Subcutaneous abdominal adipose tissue (tissue), 5 donors: Measurements from ENCODE around the gene SAMD4A.

Experiments
- H3K27ac ChIP-seq: one replicate; pipeline ENCODE4 v1.7.0; 2013; ENCODE audit warnings: low read depth, mild to moderate bottlenecking, inconsistent platforms, low read length, moderate library complexity
- H3K27me3 ChIP-seq, 5 donors: one replicate each; pipeline ENCODE4 v1.7.0; 2013; ENCODE audit warnings: low read length in 5 of 5, inconsistent platforms in 1 of 5; ENCODE audit not compliant: control insufficient read depth in 5 of 5, insufficient read depth in 4 of 5
- H3K36me3 ChIP-seq, 5 donors: one replicate each; pipeline ENCODE4 v1.7.0; 2013; ENCODE audit warnings: low read length in 5 of 5; ENCODE audit not compliant: control insufficient read depth in 5 of 5, insufficient read depth in 5 of 5
- H3K4me1 ChIP-seq, 5 donors: one replicate each; pipeline ENCODE4 v1.7.0; 2013; ENCODE audit warnings: low read length in 5 of 5, mild to moderate bottlenecking in 3 of 5, moderate library complexity in 1 of 5; ENCODE audit not compliant: control insufficient read depth in 5 of 5, insufficient read depth in 5 of 5
- H3K4me3 ChIP-seq, 5 donors: one replicate each; pipeline ENCODE4 v1.7.0; 2013; ENCODE audit warnings: low read length in 5 of 5, low read depth in 1 of 5
- H3K9ac ChIP-seq, 5 donors: one replicate each; pipeline ENCODE4 v1.7.0; 2013; ENCODE audit warnings: low read length in 5 of 5, mild to moderate bottlenecking in 4 of 5, moderate library complexity in 3 of 5
- H3K9me3 ChIP-seq, 5 donors: one replicate each; pipeline ENCODE4 v1.7.0; 2013; ENCODE audit warnings: low read length in 5 of 5; ENCODE audit not compliant: control insufficient read depth in 5 of 5
- donor health status: healthy.
- donor health status: healthy.
- donor health status: healthy.
- donor health status: healthy.
- donor health status: healthy.

The SAMD4A gene

DNA sequence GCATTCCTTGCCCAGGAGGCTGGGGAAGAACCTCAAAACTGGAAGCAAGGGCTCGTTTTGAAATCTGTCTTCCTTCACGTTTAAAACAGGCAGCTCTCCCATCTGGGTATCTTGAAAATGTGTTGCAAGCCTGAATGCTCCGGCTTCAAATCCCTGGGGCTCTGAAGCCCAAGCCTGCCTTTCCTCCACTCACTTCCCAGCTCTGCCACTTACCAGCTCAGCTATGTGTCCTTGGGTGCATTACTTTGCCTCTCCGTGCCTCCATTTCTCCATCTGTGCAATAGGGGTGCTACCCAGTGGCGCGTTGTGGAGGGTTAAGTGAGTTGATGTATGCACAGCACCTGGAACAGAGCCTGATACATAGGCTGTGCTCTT is 238.1 kb downstream of the SAMD4A start:
- Histone ChIP-seq H3K27me3 (no peaks in the 10 kb centered on the region), H3K9ac (no peak overlapping the region), H3K4me3 (peak overlapping the region in 2 of 5 donors; percentile 34 to 68), H3K4me1 (peaks cover 4 to 20% (median 14%) of the 10 kb centered on the region in 5 donors), H3K27ac (no peak overlapping the region), H3K36me3 (no peaks in the 10 kb centered on the region), H3K9me3 (no peaks in the 10 kb centered on the region)

DNA sequence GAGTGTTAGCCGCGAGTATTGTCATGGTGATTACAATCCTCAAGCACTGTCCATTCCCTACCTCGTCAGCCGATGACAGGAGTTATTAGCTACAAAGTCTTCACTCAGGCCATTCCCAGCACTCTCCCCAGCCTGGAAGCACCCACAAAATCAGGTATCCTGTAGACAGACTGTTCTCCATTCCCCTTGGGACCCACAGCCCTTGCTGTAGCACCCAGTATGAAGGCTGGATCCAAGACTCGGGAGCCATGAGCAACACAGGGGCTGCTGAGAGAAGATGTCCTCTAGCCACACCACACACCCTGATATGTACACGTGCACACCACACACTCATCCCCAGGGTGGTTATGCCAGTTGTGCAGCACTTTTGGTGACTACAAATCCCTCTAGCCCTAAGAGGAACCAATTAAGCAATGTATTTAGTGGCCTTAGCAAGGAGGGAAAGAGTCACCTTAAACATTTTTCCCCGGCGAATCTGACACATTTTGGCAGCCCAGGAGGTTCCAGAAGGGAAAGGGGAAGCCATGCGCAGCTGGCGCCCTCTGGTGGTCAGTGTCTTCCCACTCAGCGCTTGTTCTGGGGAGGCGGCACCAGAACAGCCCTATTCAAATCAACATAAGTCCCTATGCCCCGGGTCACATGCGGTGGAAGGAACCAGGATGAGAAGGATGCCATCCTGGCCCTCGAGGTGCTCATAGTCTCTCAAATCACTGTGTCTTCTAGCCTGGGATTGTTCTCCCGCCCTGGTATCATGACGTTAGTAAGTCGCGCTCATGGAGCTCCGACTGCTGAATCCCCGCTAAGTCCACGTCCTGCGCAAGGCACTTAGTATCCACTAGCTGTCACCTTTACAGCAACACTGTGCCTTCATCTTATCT is 238.8 kb downstream of the SAMD4A start:
- H3K27ac ChIP-seq, result no peak overlapping the region
- H3K9ac ChIP-seq, result peak overlapping the region in 1 of 5 donors; percentile 27
- H3K9me3 ChIP-seq, result no peaks in the 10 kb centered on the region
- peaks cover 4 to 20% (median 14%) of the 10 kb centered on the region in 5 donors for H3K4me1 ChIP-seq
- H3K36me3 ChIP-seq, result no peaks in the 10 kb centered on the region
- H3K4me3 ChIP-seq, result peak overlapping the region in 4 of 5 donors; percentile 25 to 68 (median 40)
- H3K27me3 ChIP-seq, result no peaks in the 10 kb centered on the region

DNA sequence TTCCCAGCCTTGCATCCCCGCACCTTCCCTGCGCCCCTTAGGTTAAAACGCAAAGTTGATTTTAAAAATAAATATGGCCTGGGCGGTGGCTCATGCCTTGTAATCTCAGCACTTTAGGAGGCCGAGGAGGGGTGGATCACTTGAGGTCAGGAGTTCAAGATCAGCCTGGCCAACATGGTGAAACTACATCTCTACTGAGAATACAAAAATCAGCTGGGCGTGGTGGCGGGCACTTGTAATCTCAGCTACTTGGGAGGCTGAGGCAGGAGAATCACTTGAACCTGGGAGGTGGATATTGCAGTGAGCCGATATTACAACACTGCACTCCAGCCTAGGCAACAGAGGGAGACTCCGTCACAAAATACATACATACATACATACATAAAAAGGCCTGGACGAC is 239.7 kb downstream of the SAMD4A start:
- H3K4me3 ChIP-seq, result no peak overlapping the region
- H3K9me3 ChIP-seq, result no peaks in the 10 kb centered on the region
- H3K27ac ChIP-seq, result no peak overlapping the region
- no peaks in the 10 kb centered on the region for H3K36me3 ChIP-seq
- H3K9ac ChIP-seq, result no peak overlapping the region
- H3K4me1 ChIP-seq, result peaks cover 4 to 20% (median 14%) of the 10 kb centered on the region in 5 donors
- H3K27me3 ChIP-seq, result no peaks in the 10 kb centered on the region

DNA sequence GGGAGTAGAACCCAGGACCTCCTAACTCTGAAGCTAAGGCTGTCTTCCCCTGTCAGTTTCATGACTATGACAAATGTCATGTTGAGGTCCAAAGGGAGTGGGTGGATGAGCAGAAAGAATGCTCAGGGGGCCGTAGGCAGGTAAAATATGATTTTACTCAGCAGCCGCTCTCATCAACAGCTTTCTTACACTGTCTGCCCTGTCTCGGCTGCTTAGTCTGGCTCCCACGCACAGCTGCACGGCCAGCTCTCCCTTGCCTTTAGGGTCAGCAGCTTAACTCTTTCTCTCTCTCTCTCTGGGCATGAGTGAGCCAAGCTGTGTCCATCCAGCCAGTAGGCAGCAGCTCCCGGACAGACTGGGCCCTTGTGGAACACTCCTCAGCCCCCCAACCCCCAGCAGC is 240.5 kb downstream of the SAMD4A start:
- Histone ChIP-seq H3K27me3 (no peaks in the 10 kb centered on the region), H3K36me3 (no peaks in the 10 kb centered on the region), H3K4me1 (peaks cover 4 to 20% (median 14%) of the 10 kb centered on the region in 5 donors), H3K9ac (no peak overlapping the region), H3K4me3 (no peak overlapping the region), H3K27ac (no peak overlapping the region), H3K9me3 (no peaks in the 10 kb centered on the region)

DNA sequence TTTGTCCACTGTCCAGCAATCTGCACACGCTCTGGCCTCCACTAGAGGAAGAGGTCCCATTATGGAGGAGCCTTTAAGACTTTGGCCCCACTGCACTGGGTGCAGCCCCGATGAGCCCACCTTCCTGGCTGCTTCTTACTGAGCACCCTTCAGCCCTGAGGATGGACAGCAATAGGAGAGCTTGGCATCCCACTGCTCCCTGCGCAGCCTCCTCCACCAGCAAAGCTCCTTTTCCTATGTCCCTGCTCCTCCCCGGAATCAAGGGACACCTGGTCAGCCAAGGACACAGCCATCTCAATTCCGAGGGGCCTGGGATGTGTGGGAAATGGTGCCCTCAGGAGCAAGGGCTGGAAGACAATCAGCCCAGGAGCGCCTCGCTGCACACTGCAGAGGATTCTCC is 241.0 kb downstream of the SAMD4A start:
- Histone ChIP-seq H3K9me3 (no peaks in the 10 kb centered on the region), H3K4me3 (no peak overlapping the region), H3K9ac (no peak overlapping the region), H3K27me3 (peaks cover 0 to under 1% (median 0%) of the 10 kb centered on the region in 5 donors), H3K36me3 (no peaks in the 10 kb centered on the region), H3K4me1 (peaks cover 4 to 20% (median 14%) of the 10 kb centered on the region in 5 donors), H3K27ac (no peak overlapping the region)

DNA sequence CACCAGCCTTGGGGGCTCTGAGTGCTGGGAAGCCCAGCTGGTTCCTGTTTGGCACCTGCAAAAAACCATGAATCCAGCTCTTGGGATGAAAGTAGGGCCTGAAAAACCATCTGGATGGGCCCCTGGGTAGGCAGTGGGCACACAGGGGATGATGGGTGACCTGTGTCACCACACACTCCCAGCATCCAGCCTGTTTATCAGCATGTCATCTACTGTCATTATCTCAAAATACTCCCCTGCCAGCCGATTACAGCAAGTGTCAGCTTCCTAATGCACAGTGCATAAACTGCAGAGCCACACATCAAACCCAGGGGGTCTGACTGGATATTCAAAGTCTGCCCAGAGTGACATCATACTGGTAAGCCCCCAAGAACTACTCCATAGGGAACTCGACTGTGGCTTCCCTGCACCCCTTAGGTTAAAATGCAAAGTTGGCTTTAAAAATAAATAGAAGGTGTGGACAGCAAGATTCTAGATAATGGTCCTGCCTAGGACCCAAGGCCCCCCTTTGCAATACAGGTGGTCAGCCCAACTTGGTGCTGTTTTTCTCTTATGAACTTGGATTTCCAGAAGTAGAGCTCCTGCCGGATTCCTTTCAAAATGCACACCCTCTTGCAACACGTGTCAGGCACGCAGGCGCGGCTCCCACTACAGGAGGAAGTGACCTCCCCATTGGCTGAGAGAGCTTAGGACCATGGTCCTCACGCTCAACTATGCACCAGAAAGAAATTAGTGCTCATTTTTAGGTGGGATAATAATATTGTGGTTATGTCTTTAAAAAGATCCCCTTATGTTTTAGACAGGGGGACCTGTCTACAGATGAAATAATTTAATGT is 241.6 kb downstream of the SAMD4A start:
- H3K27ac ChIP-seq, result no peak overlapping the region
- H3K9ac ChIP-seq, result no peak overlapping the region
- no peak overlapping the region for H3K4me3 ChIP-seq
- no peaks in the 10 kb centered on the region for H3K9me3 ChIP-seq
- no peaks in the 10 kb centered on the region for H3K36me3 ChIP-seq
- H3K4me1 ChIP-seq, result peaks cover 4 to 20% (median 14%) of the 10 kb centered on the region in 5 donors
- peaks cover 0 to 2% (median 0%) of the 10 kb centered on the region in 5 donors for H3K27me3 ChIP-seq

DNA sequence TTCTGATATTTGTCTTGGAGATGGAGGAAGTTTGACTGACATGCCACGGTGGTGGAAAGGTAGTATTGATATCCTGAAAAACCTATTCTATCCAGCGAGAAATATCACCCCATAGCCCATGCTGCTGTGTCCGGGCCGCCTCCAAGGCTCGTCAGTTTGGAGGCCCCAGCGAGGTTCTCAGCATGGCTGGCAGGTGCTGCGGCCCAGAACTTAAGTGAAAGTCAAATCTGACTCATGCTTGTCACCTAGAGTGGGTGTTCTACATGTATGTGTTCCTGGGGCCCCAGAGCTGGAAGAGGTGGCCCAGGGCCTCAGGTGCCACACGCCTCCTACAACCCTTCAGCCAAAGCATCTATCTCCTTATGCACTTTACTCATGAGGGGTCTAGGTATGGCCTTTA is 242.8 kb downstream of the SAMD4A start:
- H3K4me1 ChIP-seq, result peaks cover 4 to 16% (median 13%) of the 10 kb centered on the region in 5 donors
- peaks cover 0 to 2% (median 0%) of the 10 kb centered on the region in 5 donors for H3K27me3 ChIP-seq
- no peak overlapping the region for H3K27ac ChIP-seq
- no peak overlapping the region for H3K4me3 ChIP-seq
- H3K9ac ChIP-seq, result no peak overlapping the region
- H3K9me3 ChIP-seq, result no peaks in the 10 kb centered on the region
- H3K36me3 ChIP-seq, result no peaks in the 10 kb centered on the region

DNA sequence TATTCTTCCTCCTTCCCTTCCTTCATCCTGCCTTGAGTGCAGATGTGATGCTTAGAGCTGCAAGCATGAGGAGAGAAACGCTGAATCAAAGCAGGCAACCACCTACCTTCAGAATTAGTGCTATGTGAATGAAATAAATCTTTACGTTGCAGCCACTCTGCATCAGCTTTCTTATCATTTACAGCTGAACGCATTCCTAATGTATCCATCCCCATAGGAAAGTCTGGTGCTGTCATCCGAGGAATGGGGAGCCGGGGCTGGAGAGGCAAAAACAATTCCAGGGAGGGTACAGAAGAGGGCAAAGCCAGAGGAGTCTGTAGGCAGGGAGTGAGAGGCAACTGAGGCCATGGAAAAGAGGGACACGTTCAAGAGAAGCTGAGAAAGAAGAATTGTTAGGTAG is 245.7 kb downstream of the SAMD4A start:
- Histone ChIP-seq H3K9ac (no peak overlapping the region), H3K4me1 (no peaks in the 10 kb centered on the region), H3K36me3 (no peaks in the 10 kb centered on the region), H3K27ac (no peak overlapping the region), H3K4me3 (no peak overlapping the region), H3K9me3 (no peaks in the 10 kb centered on the region), H3K27me3 (peaks cover 0 to 2% (median 0%) of the 10 kb centered on the region in 5 donors)

DNA sequence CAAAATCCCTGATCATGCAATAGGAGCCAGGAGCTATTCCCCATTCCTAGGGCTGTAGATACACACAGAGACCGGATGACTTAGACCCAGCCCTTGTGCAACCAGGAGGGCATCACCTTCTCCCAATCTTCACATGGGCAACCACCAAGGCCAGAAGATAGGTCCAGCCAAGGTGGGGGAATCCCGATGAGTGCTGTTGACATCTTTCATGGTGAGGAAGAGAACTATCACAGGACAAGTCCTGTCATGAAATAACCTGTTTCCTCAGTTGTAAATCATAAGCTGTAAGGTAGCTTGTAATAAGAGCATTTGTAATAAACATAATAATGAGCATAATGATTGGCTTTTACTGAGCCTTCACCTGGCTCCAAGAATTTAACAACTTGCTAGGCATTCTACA is 246.2 kb downstream of the SAMD4A start:
- Histone ChIP-seq H3K9me3 (no peaks in the 10 kb centered on the region), H3K9ac (no peak overlapping the region), H3K4me3 (no peak overlapping the region), H3K27me3 (peaks cover 0 to 5% (median 0%) of the 10 kb centered on the region in 5 donors), H3K4me1 (no peaks in the 10 kb centered on the region), H3K36me3 (no peaks in the 10 kb centered on the region), H3K27ac (no peak overlapping the region)

DNA sequence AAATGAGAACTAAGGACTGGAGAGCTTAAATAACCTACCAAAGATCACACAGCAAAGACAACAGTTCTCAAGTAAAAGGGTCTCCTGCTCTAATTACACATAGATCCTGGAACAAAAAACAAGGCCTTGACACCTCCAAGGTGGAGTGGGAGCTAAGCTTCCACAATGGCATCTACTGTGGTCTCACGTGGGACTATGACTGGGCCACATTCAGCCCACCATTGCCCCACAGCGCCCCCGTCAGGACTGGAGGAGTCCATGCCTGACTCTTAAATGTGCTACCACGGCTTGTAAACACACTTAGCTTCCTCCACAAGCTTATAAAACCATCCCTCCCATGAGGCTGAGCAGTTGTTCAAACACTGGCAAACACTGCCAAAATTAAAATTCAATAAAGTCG is 247.1 kb downstream of the SAMD4A start:
- H3K36me3 ChIP-seq, result no peaks in the 10 kb centered on the region
- H3K4me1 ChIP-seq, result no peaks in the 10 kb centered on the region
- H3K9ac ChIP-seq, result no peak overlapping the region
- H3K4me3 ChIP-seq, result no peak overlapping the region
- no peak overlapping the region for H3K27ac ChIP-seq
- peaks cover 0 to 6% (median 0%) of the 10 kb centered on the region in 5 donors for H3K27me3 ChIP-seq
- H3K9me3 ChIP-seq, result no peaks in the 10 kb centered on the region
